Measurements from ENCODE around the gene RHBDF2. TPM values are rescaled to one million over a fixed set of nuclear protein-coding genes. Genes with fewer than 3 reads are reported as not detected.
A peak's percentile ranks its signal among the peaks of the same experiment; 100 is the strongest.

The RHBDF2 gene
- total RNA-seq, 2 experiments from 2014 or later = 23.9 to 28.4 TPM

- H3K4me3 Mint-ChIP-seq = peak overlapping the region; percentile 84
- DNase-seq (no peak), ATAC-seq (peak; percentile 21)
- H3K27me3 Mint-ChIP-seq = no peaks in the 10 kb centered on the region
- intact Hi-C loops (cut with DNase I, micrococcal nuclease) = loop anchor here (2.0 to 10.0 kb wide), 6 partner anchors 43 to 833 kb away; partner anchors contain the start of genes SPHK1 (in 1 of the 2) and SRP68 (in 1 of the 2)
- ChIA-PET CTCF (interaction anchor here (0.7 to 2.2 kb wide), 3 partner anchors 42 to 105 kb away, joined by 3 to 9 read pairs (median 3); no protein-coding TSS in a partner anchor), POLR2A (no interaction called here)
- H3K36me3 Mint-ChIP-seq (ENCODE audit: low read depth) = peaks cover 2% of the 10 kb centered on the region
- peak overlapping the region; percentile 55 for H3K27ac Mint-ChIP-seq
- no peaks in the 10 kb centered on the region for H3K9me3 Mint-ChIP-seq (ENCODE audit: low read depth)
- peaks cover 42% of the 10 kb centered on the region for H3K4me1 Mint-ChIP-seq
These were observed 49.0 kb downstream of the RHBDF2 start for GRCh38 chr17:76452127-76452659.

DNA sequence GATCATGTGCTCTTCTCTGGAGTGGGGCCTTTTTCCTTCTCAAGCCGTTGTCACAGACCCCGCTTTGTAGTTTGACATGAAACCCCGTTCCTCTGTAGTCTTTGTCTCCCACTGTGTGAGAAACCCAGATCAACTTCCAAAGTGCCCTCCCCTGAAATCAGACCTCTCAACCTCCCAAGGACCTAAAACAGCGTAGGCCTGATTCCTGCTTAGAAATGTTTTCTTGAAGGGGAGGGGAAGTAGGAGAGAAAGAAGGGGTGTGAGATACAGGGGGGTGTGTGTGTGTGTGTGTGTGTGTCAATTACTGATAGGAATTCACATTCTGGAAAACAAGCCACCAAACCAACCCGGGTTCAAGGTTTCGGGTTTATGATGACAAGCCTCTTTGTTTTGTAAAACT, 49.7 kb downstream of the RHBDF2 start:
- ATAC-seq (no peak), DNase-seq (no peak)
- H3K27me3 Mint-ChIP-seq = no peaks in the 10 kb centered on the region
- ChIA-PET CTCF (interaction anchor here (1.3 to 2.2 kb wide), 3 partner anchors 41 to 48 kb away, joined by 3 to 9 read pairs (median 5); no protein-coding TSS in a partner anchor), POLR2A (no interaction called here)
- no peaks in the 10 kb centered on the region for H3K9me3 Mint-ChIP-seq (ENCODE audit: low read depth)
- H3K4me1 Mint-ChIP-seq = peaks cover 49% of the 10 kb centered on the region
- peak overlapping the region; percentile 42 for H3K27ac Mint-ChIP-seq
- peaks cover 2% of the 10 kb centered on the region for H3K36me3 Mint-ChIP-seq (ENCODE audit: low read depth)
- H3K4me3 Mint-ChIP-seq = peak overlapping the region; percentile 84
- intact Hi-C loops (cut with DNase I, micrococcal nuclease) = loop anchor here (5.0 to 10.0 kb wide), 3 partner anchors 44 to 833 kb away; no protein-coding TSS in a partner anchor

DNA sequence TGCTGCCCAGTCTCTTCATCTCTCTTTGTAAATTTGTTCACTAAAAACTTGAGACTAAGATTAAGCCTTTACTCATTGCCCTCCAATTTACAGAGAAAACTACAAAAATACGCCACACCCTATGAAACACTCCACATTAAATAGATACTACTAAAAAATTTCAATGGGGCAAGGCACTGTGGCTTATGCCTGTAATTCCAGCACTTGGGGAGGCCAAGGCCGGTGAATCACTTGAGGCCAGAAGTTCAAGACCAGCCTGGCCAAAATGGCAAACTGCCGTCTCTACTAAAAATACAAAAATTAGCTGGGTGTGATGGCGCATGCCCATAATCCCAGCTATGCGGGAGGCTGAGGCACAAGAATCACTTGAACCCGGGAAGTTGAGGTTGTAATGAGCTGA, 52.1 kb downstream of the RHBDF2 start:
- no peak for DNase-seq
- ChIA-PET POLR2A (interaction anchor here (0.6 to 0.7 kb wide), 2 partner anchors 60 to 247 kb away, joined by 3 to 6 read pairs; no protein-coding TSS in a partner anchor), CTCF (interaction anchor here (1.5 to 1.6 kb wide), 2 partner anchors 10 to 65 kb away, joined by 4 read pairs; partner anchors contain the start of gene SPHK1)
- intact Hi-C loops (cut with DNase I, micrococcal nuclease) = no loop called here
- peaks cover 7% of the 10 kb centered on the region for H3K36me3 Mint-ChIP-seq (ENCODE audit: low read depth)
- no peak for ATAC-seq
- H3K4me1 Mint-ChIP-seq = peaks cover 72% of the 10 kb centered on the region
- H3K27me3 Mint-ChIP-seq = no peaks in the 10 kb centered on the region
- H3K27ac Mint-ChIP-seq = no peak overlapping the region
- H3K4me3 Mint-ChIP-seq = no peak overlapping the region
- no peaks in the 10 kb centered on the region for H3K9me3 Mint-ChIP-seq (ENCODE audit: low read depth)

GRCh38 chr17:76447931-76448652, 53.1 kb downstream of the RHBDF2 start:
- Mint-ChIP-seq H3K27me3 (no peaks in the 10 kb centered on the region), H3K27ac (peak overlapping the region; percentile 21), H3K4me1 (peaks cover 81% of the 10 kb centered on the region), H3K36me3 (ENCODE audit: low read depth) (peaks cover 7% of the 10 kb centered on the region), H3K4me3 (peak overlapping the region; percentile 5), H3K9me3 (ENCODE audit: low read depth) (no peaks in the 10 kb centered on the region)
- intact Hi-C loops (cut with DNase I, micrococcal nuclease) = no loop called here
- peak; percentile 74 for ATAC-seq
- ChIA-PET CTCF (interaction anchor here (1.1 kb wide), 2 partner anchors 13 to 40 kb away, joined by 3 to 4 read pairs; no protein-coding TSS in a partner anchor), POLR2A (interaction anchor here (0.7 kb wide), 1 partner anchor 246 kb away, joined by 3 read pairs; no protein-coding TSS in a partner anchor)
- DNase-seq = peak; percentile 51

- Mint-ChIP-seq H3K27ac (peak overlapping the region; percentile 39), H3K4me1 (peaks cover 84% of the 10 kb centered on the region), H3K27me3 (no peaks in the 10 kb centered on the region), H3K4me3 (no peak overlapping the region), H3K9me3 (ENCODE audit: low read depth) (no peaks in the 10 kb centered on the region), H3K36me3 (ENCODE audit: low read depth) (peaks cover 7% of the 10 kb centered on the region)
- ChIA-PET POLR2A (no interaction called here), CTCF (interaction anchor here (0.7 to 1.7 kb wide), 2 partner anchors 13 to 15 kb away, joined by 3 to 5 read pairs; no protein-coding TSS in a partner anchor)
- peak; percentile 75 for ATAC-seq
- peak; percentile 37 for DNase-seq
- intact Hi-C loops (cut with DNase I, micrococcal nuclease) = no loop called here
These were observed 54.6 kb downstream of the RHBDF2 start for GRCh38 chr17:76446449-76447231.

- Mint-ChIP-seq H3K4me3 (no peak overlapping the region), H3K36me3 (ENCODE audit: low read depth) (peaks cover 7% of the 10 kb centered on the region), H3K4me1 (peaks cover 80% of the 10 kb centered on the region), H3K27ac (peak overlapping the region; percentile 12), H3K9me3 (ENCODE audit: low read depth) (no peaks in the 10 kb centered on the region), H3K27me3 (no peaks in the 10 kb centered on the region)
- ChIA-PET CTCF (interaction anchor here (0.7 to 1.7 kb wide), 5 partner anchors 10 to 37 kb away, joined by 3 to 5 read pairs (median 5); no protein-coding TSS in a partner anchor), POLR2A (no interaction called here)
- no peak for ATAC-seq
- intact Hi-C loops (cut with DNase I, micrococcal nuclease) = no loop called here
- DNase-seq = no peak
These were observed 55.4 kb downstream of the RHBDF2 start for GRCh38 chr17:76445697-76446448.

DNA sequence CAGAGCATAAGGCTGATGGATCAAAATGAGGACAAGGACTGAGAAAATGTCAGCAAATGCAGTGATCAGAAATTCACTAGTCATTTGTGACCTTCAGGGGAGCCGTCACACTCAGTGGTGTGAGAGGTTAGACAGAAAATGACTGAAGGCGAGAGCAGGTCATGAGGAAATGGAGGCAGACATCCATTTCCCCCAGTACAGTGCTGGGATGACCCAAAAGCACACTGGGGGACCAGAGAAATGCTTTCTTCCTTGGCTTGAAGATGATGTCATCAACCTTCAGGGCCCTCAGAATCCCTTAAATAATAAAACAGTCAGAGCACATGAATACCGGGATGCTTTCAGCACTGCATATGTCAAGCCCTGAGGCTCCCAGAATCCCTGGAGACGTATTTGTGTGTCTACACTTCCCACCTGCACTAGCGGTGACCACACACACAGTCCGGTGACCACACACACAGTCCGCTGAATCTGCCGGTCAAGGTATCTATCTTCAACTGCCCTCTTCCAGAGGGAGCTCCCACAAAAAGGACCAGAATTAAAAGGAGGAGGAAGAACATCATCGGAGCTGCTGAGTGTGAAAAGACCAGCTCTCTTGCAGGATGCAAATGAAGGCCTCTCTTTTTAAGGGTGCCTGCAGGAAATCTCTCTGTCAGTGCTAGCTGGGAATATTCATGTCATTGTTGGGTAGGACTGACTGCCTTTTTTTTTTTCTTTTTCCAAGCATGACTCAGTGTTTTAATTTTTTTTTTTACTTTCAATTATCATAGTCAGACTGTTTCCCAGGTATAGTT, 56.5 kb downstream of the RHBDF2 start:
- H3K4me3 Mint-ChIP-seq = no peak overlapping the region
- H3K4me1 Mint-ChIP-seq = peaks cover 73% of the 10 kb centered on the region
- H3K27ac Mint-ChIP-seq = peak overlapping the region; percentile 33
- intact Hi-C loops (cut with DNase I, micrococcal nuclease) = no loop called here
- CTCF ChIA-PET = interaction anchor here (0.5 to 1.7 kb wide), 8 partner anchors 9 to 380 kb away, joined by 3 to 7 read pairs (median 4); no protein-coding TSS in a partner anchor
- H3K27me3 Mint-ChIP-seq = no peaks in the 10 kb centered on the region
- peaks cover 7% of the 10 kb centered on the region for H3K36me3 Mint-ChIP-seq (ENCODE audit: low read depth)
- POLR2A ChIA-PET = interaction anchor here (0.6 kb wide), 2 partner anchors 24 to 110 kb away, joined by 4 to 5 read pairs; no protein-coding TSS in a partner anchor
- H3K9me3 Mint-ChIP-seq (ENCODE audit: low read depth) = no peaks in the 10 kb centered on the region
- ATAC-seq (no peak), DNase-seq (no peak)

DNA sequence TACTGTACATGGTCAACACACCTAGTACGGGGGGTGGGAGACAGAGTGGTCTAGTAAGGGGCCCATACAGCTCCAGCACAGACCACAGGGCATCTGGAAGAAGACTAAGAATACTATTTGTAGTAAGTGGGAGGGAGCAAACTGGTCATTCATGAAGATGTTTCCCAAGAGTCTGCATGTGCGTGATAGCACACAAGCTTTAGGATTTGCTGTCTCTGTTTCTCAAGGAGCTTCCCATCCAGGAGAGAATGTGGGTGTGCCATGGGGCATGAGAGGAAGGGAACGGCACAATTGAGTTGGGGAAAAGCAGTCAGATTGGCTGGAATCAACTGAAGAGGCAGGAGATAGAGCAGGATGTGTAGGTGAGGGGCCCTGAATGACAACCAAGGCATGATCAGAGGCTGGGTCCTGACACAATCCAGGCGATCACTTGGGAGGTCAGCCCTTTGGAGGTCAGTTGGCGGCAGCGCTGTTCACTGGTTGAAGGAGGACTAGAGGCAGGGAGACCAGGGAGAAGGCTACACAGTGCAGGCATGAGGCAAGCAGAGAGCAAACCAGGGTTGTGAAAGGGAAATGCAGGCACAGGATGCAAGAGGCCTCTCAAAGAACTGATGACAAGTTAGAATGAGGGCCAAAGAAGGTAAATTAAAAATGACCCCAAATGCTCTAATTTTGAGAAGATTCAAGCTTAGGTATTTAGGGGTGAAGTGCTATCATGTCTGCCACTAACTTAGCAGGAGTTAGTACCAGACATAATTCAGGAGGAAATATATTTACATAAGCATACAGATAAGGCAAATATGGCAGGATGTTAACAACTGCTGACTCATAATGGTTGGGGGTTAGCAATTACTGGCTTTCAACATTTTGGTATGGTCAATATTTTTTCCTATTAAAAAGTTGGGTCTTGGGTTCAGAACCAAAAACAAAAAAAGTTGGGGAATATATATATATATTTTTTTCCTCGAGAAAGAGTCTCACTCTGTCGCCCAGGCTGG, 58.6 kb downstream of the RHBDF2 start:
- DNase-seq = no peak
- ChIA-PET POLR2A (interaction anchor here (0.7 kb wide), 1 partner anchor 921 kb away, joined by 6 read pairs; no protein-coding TSS in a partner anchor), CTCF (interaction anchor here (0.7 to 1.2 kb wide), 3 partner anchors 14 to 515 kb away, joined by 3 to 4 read pairs (median 3); no protein-coding TSS in a partner anchor)
- Mint-ChIP-seq H3K9me3 (ENCODE audit: low read depth) (no peaks in the 10 kb centered on the region), H3K27me3 (no peaks in the 10 kb centered on the region), H3K4me3 (no peak overlapping the region), H3K27ac (no peak overlapping the region), H3K4me1 (peaks cover 57% of the 10 kb centered on the region), H3K36me3 (ENCODE audit: low read depth) (peaks cover 8% of the 10 kb centered on the region)
- intact Hi-C loops (cut with DNase I, micrococcal nuclease) = no loop called here
- no peak for ATAC-seq

DNA sequence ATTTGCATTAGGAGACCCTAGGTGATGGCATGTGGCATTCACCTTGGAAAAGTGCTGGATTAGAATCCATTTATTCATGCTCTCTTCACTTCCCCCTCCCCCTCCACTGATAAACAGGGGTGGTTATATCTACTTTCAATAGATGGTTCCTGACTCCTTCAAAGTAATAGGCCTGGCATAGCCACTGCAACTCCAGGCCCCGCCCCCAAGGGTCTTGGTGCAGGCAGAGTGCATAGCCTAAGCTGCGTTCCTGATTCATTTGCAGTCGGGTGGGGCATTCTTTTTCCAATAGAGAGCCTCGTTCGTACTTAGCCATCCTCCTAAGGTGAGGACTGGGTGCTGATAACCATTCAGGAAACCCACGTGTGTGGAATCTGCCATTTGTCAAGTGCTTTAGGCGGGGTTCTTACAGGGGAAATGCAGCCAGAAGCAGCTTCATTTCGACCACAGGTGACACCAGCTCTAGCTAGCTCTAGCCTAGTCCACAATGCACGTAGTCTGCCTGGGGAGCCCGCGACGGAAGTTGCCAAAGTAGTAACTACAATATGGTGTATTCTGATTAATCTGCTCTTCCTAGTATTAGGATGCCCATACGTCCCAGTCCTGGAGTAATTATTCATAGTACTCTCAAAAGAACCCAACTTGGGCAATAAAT, 59.4 kb downstream of the RHBDF2 start:
- DNase-seq = no peak
- H3K9me3 Mint-ChIP-seq (ENCODE audit: low read depth) = no peaks in the 10 kb centered on the region
- ATAC-seq = no peak
- H3K27me3 Mint-ChIP-seq = no peaks in the 10 kb centered on the region
- POLR2A ChIA-PET = no interaction called here
- no peak overlapping the region for H3K4me3 Mint-ChIP-seq
- H3K36me3 Mint-ChIP-seq (ENCODE audit: low read depth) = peaks cover 8% of the 10 kb centered on the region
- no peak overlapping the region for H3K27ac Mint-ChIP-seq
- H3K4me1 Mint-ChIP-seq = peaks cover 49% of the 10 kb centered on the region
- intact Hi-C loops (cut with DNase I, micrococcal nuclease) = no loop called here
- CTCF ChIA-PET = interaction anchor here (0.7 kb wide), 1 partner anchor 44 kb away, joined by 3 read pairs; no protein-coding TSS in a partner anchor
